GM12865 (cell line): ENCODE results near the gene PLEKHG3.

Experiments
- DNase-seq: peaks from one replicate; pipeline ENCODE4 v3.0.0; 2010; ENCODE audit warnings: low read depth
- H3K4me3 ChIP-seq: 2 replicates; pipeline ENCODE4 v1.5.1; 2011; ENCODE audit warnings: mild to moderate bottlenecking, low read depth, low read length, control low read depth
- CTCF ChIP-seq: IDR thresholded peaks from 2 replicates; pipeline ENCODE4 v1.5.1; 2011; ENCODE audit warnings: low read length, control low read depth, low read depth, inconsistent platforms; ENCODE audit not compliant: insufficient read depth; ENCODE audit errors: missing control alignments

PLEKHG3 gene

GRCh38 chr14:64721899-64722298 lies 17.7 kb downstream of the PLEKHG3 start:
- no peak for DNase-seq
- no peak for TF ChIP-seq CTCF
- H3K4me3 ChIP-seq, result no peak overlapping the region

GRCh38 chr14:64722842-64723447 lies 18.7 kb downstream of the PLEKHG3 start:
- H3K4me3 ChIP-seq, result no peak overlapping the region
- no peak for TF ChIP-seq CTCF
- DNase-seq, result no peak

- DNase-seq, result no peak
- no peak for TF ChIP-seq CTCF
- H3K4me3 ChIP-seq, result no peak overlapping the region
Measured at GRCh38 chr14:64723691-64724577, 19.7 kb downstream of the PLEKHG3 start.

GRCh38 chr14:64724578-64724930 lies 20.3 kb downstream of the PLEKHG3 start:
- H3K4me3 ChIP-seq, result no peak overlapping the region
- no peak for DNase-seq
- no peak for TF ChIP-seq CTCF

GRCh38 chr14:64725261-64725815 lies 21.1 kb downstream of the PLEKHG3 start:
- no peak overlapping the region for H3K4me3 ChIP-seq
- DNase-seq, result no peak
- no peak for TF ChIP-seq CTCF

- DNase-seq, result no peak
- no peak for TF ChIP-seq CTCF
- no peak overlapping the region for H3K4me3 ChIP-seq
Measured at GRCh38 chr14:64725879-64726584, 21.8 kb downstream of the PLEKHG3 start.
